Activated naive CD8-positive, alpha-beta T cell treated with anti-CD3 and anti-CD28 coated beads, Interleukin-2, amount 10 ng/mL, durations not matched to agents 7 days and 5 days (primary cell): ENCODE measurements around the gene PALM. TPM values are rescaled to one million over a fixed set of nuclear protein-coding genes. Genes with fewer than 3 reads are reported as not detected.
"Not testable (repeated sequence)": the region's sequence is repeated elsewhere in the genome, so short reads cannot be mapped to it uniquely, and the experiment has no call there.

Experiments used
- ATAC-seq: fragments of 150-1000 bp; cut with Tn5 transposase; one replicate; pipeline ENCODE4 v1.10.0; 2021; ENCODE audit warnings: low read depth, moderate library complexity
- POLR2A ChIA-PET: fragments of 350-600 bp; sonication (Branson Sonifier 250); formaldehyde crosslinking; loops from one replicate; lab custom pipeline; 2021; ENCODE audit warnings: antibody characterized with exemption; lab: Charles Lee
- DNase-seq: peaks from one replicate; pipeline ENCODE4 v3.0.0; 2021
- H3K27ac Mint-ChIP-seq: one replicate; pipeline ENCODE4 v1.8.0; 2022; ENCODE audit warnings: mild to moderate bottlenecking, mixed read lengths
- H3K27me3 Mint-ChIP-seq: one replicate; pipeline ENCODE4 v1.8.0; 2022; ENCODE audit warnings: mild to moderate bottlenecking, moderate library complexity, mixed read lengths
- H3K36me3 Mint-ChIP-seq: one replicate; pipeline ENCODE4 v1.8.0; 2021; ENCODE audit warnings: mild to moderate bottlenecking, mixed read lengths
- H3K4me1 Mint-ChIP-seq: one replicate; pipeline ENCODE4 v1.8.0; 2021; ENCODE audit warnings: mixed read lengths
- H3K4me3 Mint-ChIP-seq: one replicate; pipeline ENCODE4 v1.8.0; 2022; ENCODE audit warnings: mild to moderate bottlenecking, moderate library complexity, mixed read lengths
- H3K9me3 Mint-ChIP-seq: one replicate; pipeline ENCODE4 v1.8.0; 2021; ENCODE audit warnings: mixed read lengths
- total RNA-seq, 2 experiments: library from RNA; stranded (reverse); gene quantifications; one replicate each; pipeline ENCODE4 v1.2.3, GENCODE V29; 2021

PALM gene
- total RNA-seq, 2 experiments from 2014 or later: not detected

DNA sequence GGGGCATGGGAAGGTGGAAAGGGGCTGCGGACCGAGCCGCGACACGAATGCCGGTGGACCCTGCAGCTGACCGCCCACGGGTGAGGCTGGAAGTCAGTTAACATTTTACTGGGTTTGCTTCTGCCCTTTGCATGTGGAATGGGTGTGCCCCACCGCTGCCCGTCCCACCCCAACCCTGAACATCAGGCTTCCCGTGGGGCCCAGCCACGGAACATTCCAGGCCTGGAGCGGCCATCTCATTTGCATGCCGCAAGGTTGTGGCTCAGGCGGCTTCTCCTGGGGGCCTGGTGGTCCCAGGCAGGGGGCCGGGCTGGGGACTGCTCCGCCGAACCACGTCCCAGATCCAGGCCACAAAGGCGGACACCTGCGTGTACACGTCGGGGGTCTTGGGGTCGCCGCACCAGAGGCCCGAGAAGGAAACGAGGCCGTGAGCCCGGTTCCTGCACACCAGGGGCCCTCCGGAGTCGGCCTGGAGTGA, 23.2 kb upstream of the PALM start:
- no peaks in the 10 kb centered on the region for H3K4me1 Mint-ChIP-seq
- ATAC-seq: no peak
- H3K9me3 Mint-ChIP-seq: no peaks in the 10 kb centered on the region
- peaks cover 3% of the 10 kb centered on the region for H3K27me3 Mint-ChIP-seq
- no peak overlapping the region for H3K27ac Mint-ChIP-seq
- H3K4me3 Mint-ChIP-seq: no peak overlapping the region
- POLR2A ChIA-PET: no interaction called here
- no peaks in the 10 kb centered on the region for H3K36me3 Mint-ChIP-seq
- DNase-seq: no peak

DNA sequence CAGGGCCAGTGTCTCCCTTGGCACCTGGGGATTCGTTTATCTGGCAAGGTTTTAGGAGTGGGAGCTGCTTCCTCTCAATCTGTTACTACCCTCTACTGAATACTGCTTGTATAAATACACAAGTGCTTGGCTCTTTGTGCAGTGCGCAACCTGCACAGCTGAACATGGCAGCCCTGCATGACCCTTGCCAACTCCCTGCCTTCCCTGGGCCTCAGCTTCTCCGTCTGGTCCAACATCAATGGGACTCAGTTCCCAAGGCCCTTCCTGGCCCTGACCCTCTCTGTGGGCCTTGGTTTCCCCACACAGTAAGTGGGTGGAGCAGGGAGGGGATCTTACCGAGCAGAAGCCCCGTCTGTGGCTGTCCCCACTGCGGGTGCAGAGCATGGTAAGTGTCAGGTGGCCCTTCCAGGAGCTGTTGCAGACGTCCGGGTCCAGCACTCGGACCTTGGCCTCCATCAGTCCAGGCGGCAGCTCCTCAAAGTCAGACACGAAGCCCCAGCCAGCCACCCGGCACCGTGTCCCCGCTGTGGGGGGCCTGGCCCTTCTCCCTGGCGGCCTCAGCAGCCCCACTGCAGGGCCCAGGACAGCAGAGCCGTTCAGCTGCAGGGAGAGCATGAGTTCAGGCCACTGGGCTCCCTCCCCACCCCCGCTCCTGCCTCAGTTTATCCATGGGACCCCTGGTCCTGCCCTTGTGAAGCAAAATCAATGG, 22.0 kb upstream of the PALM start:
- H3K4me3 Mint-ChIP-seq: no peak overlapping the region
- H3K4me1 Mint-ChIP-seq: no peaks in the 10 kb centered on the region
- DNase-seq (no peak), ATAC-seq (no peak)
- no peaks in the 10 kb centered on the region for H3K9me3 Mint-ChIP-seq
- H3K27ac Mint-ChIP-seq: no peak overlapping the region
- POLR2A ChIA-PET: no interaction called here
- peaks cover 3% of the 10 kb centered on the region for H3K27me3 Mint-ChIP-seq
- no peaks in the 10 kb centered on the region for H3K36me3 Mint-ChIP-seq

DNA sequence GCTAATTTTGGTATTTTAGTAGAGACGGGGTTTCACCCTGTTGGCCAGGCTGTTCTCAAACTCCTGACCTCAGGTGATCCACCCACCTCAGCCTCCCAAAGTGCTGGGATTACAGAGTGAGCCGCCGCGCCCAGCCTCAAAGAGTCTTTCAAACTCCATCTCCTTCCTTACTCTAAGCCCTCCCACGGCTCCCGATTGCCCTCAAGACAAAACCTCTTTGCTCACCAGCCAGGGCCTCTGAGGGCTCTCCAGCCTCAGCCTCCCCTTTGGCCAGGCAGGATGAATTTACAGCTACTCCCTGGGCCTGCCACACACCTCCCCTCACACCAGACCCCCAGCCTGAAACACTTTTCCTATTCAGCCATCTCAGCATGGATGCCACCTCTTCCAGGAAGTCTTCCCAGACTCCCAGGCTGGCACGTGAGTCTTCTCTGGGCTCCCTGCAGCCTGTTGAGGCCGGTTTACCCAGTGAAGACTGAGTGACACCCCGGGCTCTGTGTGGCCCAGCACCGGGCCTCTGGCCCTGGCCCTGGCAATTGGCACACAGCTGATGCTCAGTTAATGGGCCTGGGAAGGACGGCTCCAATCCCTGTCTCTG, 21.1 kb upstream of the PALM start:
- peaks cover 3% of the 10 kb centered on the region for H3K27me3 Mint-ChIP-seq
- no peak for DNase-seq
- no peak overlapping the region for H3K4me3 Mint-ChIP-seq
- H3K27ac Mint-ChIP-seq: no peak overlapping the region
- H3K4me1 Mint-ChIP-seq: no peaks in the 10 kb centered on the region
- POLR2A ChIA-PET: no interaction called here
- ATAC-seq: no peak
- H3K36me3 Mint-ChIP-seq: no peaks in the 10 kb centered on the region
- H3K9me3 Mint-ChIP-seq: no peaks in the 10 kb centered on the region

GRCh38 chr19:688214-688613, 20.5 kb upstream of the PALM start:
- DNase-seq (no peak), ATAC-seq (no peak)
- POLR2A ChIA-PET: no interaction called here
- Mint-ChIP-seq H3K4me3 (no peak overlapping the region), H3K36me3 (no peaks in the 10 kb centered on the region), H3K9me3 (no peaks in the 10 kb centered on the region), H3K27ac (no peak overlapping the region), H3K27me3 (peaks cover 3% of the 10 kb centered on the region), H3K4me1 (no peaks in the 10 kb centered on the region)

DNA sequence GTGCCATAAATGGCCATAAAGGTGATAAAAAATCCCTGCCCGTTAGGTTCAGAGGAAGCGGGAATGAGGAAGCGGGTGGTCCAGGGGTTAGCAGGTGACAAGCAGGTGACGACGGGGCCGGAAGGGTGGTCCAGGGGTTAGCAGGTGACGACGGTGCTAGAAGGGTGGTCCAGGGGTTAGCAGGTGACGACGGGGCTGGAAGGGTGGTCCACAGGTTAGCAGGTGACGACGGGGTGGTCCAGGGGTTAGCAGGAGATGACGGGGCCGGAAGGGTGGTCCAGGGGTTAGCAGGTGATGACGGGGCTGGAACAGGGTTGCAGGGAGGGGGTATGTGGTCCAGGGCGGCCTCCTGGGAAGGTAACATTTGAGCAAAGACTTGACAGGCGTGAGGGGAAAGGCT, 19.7 kb upstream of the PALM start:
- Mint-ChIP-seq H3K9me3 (no peaks in the 10 kb centered on the region), H3K36me3 (no peaks in the 10 kb centered on the region), H3K27me3 (peaks cover 3% of the 10 kb centered on the region), H3K4me3 (no peak overlapping the region), H3K27ac (no peak overlapping the region), H3K4me1 (no peaks in the 10 kb centered on the region)
- DNase-seq (no peak), ATAC-seq (no peak)
- POLR2A ChIA-PET: no interaction called here

- Mint-ChIP-seq H3K27me3 (peaks cover 8% of the 10 kb centered on the region), H3K36me3 (no peaks in the 10 kb centered on the region), H3K4me3 (no peak overlapping the region), H3K9me3 (no peaks in the 10 kb centered on the region), H3K27ac (no peak overlapping the region), H3K4me1 (no peaks in the 10 kb centered on the region)
- DNase-seq: no peak
- ATAC-seq: no peak
- POLR2A ChIA-PET: no interaction called here
Observed at GRCh38 chr19:690203-690602, 18.5 kb upstream of the PALM start.

- no peak for ATAC-seq
- no peaks in the 10 kb centered on the region for H3K9me3 Mint-ChIP-seq
- POLR2A ChIA-PET: no interaction called here
- no peak overlapping the region for H3K4me3 Mint-ChIP-seq
- H3K36me3 Mint-ChIP-seq: no peaks in the 10 kb centered on the region
- H3K4me1 Mint-ChIP-seq: no peaks in the 10 kb centered on the region
- H3K27ac Mint-ChIP-seq: no peak overlapping the region
- DNase-seq: no peak
- peaks cover 20% of the 10 kb centered on the region for H3K27me3 Mint-ChIP-seq
Observed at GRCh38 chr19:694481-695351, 14.0 kb upstream of the PALM start.

- no peak within 1 kb of the TSS for H3K27ac Mint-ChIP-seq
- no peaks in the 10 kb centered on the region for H3K9me3 Mint-ChIP-seq
- H3K4me3 Mint-ChIP-seq: no peak within 1 kb of the TSS
- no peak for DNase-seq
- no peak for ATAC-seq
- no peaks in the 10 kb centered on the region for H3K4me1 Mint-ChIP-seq
- H3K27me3 Mint-ChIP-seq: peaks cover 20% of the 10 kb centered on the region
- H3K36me3 Mint-ChIP-seq: no peaks in the 10 kb centered on the region
- POLR2A ChIA-PET: no interaction called here
Observed at GRCh38 chr19:695352-695949, 13.3 kb upstream of the PALM start, which contains the start of gene PRSS57. Gene PRSS57 (minus strand): TSS chr19:695452. CDS start chr19:695430, 22 bp downstream.

DNA sequence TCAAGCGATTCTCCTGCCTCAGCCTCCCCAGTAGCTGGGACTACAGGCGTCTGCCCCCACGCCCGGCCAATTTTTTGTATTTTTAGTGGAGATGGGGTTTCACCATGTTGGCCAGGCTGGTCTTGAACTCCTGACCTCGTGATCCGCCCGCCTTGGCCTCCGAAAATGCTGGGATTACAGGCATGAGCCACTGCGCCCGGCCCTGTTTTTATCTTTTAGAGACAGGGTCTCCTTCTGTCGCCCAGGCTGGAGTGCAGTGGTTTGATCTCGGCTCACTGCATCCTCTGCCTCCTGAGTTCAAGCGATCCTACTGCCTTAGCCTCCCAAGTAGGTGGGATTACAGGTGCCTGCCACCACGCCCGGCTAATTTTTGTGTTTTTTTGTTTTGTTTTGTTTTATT, 10.2 kb upstream of the PALM start:
- H3K4me3 Mint-ChIP-seq, DNase-seq, ATAC-seq, H3K9me3 Mint-ChIP-seq, H3K36me3 Mint-ChIP-seq, POLR2A ChIA-PET, H3K4me1 Mint-ChIP-seq, H3K27ac Mint-ChIP-seq: not testable (repeated sequence)
- H3K27me3 Mint-ChIP-seq: peaks cover 26% of the 10 kb centered on the region

- ATAC-seq, H3K4me3 Mint-ChIP-seq, POLR2A ChIA-PET, H3K4me1 Mint-ChIP-seq, DNase-seq, H3K36me3 Mint-ChIP-seq, H3K9me3 Mint-ChIP-seq, H3K27ac Mint-ChIP-seq: not testable (repeated sequence)
- peaks cover 23% of the 10 kb centered on the region for H3K27me3 Mint-ChIP-seq
Observed at GRCh38 chr19:699885-700284, 8.8 kb upstream of the PALM start.

DNA sequence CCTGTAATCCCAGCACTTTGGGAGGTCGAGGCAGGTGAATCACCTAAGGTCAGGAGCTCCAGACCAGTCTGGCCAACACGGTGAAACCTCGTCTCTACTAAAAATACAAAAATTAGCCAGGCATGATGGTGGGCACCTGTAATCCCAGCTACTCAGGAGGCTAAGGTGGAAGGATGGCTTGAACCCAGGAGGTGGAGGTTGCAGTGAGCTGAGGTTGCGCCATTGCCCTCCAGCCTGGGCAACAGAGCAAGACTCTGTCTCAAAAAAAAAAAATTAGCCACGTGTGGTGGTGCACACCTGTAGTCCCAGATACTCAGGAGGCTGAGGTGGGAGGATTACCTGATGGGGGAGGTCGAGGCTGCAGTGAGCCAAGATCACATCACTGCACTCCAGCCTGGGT, 5.9 kb upstream of the PALM start:
- not testable (repeated sequence) for H3K4me1 Mint-ChIP-seq, ATAC-seq, DNase-seq, H3K27ac Mint-ChIP-seq, H3K36me3 Mint-ChIP-seq, H3K9me3 Mint-ChIP-seq
- Mint-ChIP-seq H3K27me3 (peaks cover 27% of the 10 kb centered on the region), H3K4me3 (peak overlapping the region; percentile 64)
- POLR2A ChIA-PET: interaction anchor here (0.7 to 1.5 kb wide), 4 partner anchors 22 to 182 kb away, joined by 3 to 8 read pairs (median 4); partner anchors contain the start of gene RNF126

DNA sequence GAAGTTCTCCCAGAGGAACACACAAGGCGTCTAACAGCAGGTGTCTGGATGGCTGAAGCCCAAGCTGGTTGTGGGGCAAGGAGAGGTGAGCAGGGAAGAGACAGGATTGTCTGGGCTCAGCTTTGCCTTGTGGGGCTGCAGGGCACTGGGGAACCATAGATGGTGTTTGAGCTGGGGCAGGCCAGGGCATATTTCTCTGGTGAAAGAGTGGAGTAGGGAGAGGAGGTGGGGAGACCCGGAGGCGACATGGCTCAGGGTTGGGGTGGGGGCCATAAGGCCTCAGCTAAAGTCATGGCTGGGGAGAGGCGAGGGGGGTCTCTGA, 5.4 kb upstream of the PALM start:
- ATAC-seq (no peak), DNase-seq (no peak)
- Mint-ChIP-seq H3K4me1 (peaks cover 3% of the 10 kb centered on the region), H3K27ac (peak overlapping the region; percentile 43), H3K4me3 (peak overlapping the region; percentile 64), H3K36me3 (no peaks in the 10 kb centered on the region), H3K27me3 (peaks cover 31% of the 10 kb centered on the region), H3K9me3 (no peaks in the 10 kb centered on the region)
- POLR2A ChIA-PET: interaction anchor here (0.7 to 1.5 kb wide), 4 partner anchors 23 to 183 kb away, joined by 3 to 8 read pairs (median 4); partner anchors contain the start of gene RNF126
